ENCODE data around the gene NFIX. TPM values are rescaled to one million over a fixed set of nuclear protein-coding genes. Genes with fewer than 3 reads are reported as not detected.

Gene NFIX
- total RNA-seq, 4 donors from 2014 or later: 25.4 to 53.1 (median 29.3) TPM

- H3K4me3 ChIP-seq: no peak overlapping the region
- no peak for DNase-seq
- no peaks in the 10 kb centered on the region for H3K9me3 ChIP-seq
- in situ Hi-C loops (cut with MboI; ENCODE audit: low pct_ligation_motif_present in 1 of 4, low pct_unique_long_range_greater_than_20kb in 1 of 4, low sequenced_read_pairs in 3 of 4) (loop anchor here in 1 of 4 donors (25.0 kb wide), 1 partner anchor 141 kb away; no protein-coding TSS in a partner anchor), intact Hi-C loops (cut with DNase I; ENCODE audit: low total_unique reads) (no loop called here)
- 72 to 100% methylated on average over 4 to 10 of the region's 10 CpGs for WGBS, 2 donors (ENCODE audit: low coverage in 1 of 2)
- peaks cover 7 to 33% (median 28%) of the 10 kb centered on the region in 4 donors for H3K4me1 ChIP-seq
- no peaks in the 10 kb centered on the region for H3K27me3 ChIP-seq
- H3K36me3 ChIP-seq: no peaks in the 10 kb centered on the region
- no peak for TF ChIP-seq EP300 (IDR thresholded peaks at IDR 0.05; ENCODE audit: low read depth)
- no peak for TF ChIP-seq CTCF (IDR thresholded peaks at IDR 0.05)
- TF ChIP-seq POLR2A (IDR thresholded peaks at IDR 0.05): no peak
- TF ChIP-seq POLR2AphosphoS5 (IDR thresholded peaks at IDR 0.05): no peak
- no peak overlapping the region for H3K27ac ChIP-seq
Observed at GRCh38 chr19:13120817-13121216, 125.5 kb downstream of the NFIX start.

GRCh38 chr19:13121551-13122274 is 126.4 kb downstream of the NFIX start:
- H3K27me3 ChIP-seq: no peaks in the 10 kb centered on the region
- DNase-seq: no peak
- H3K36me3 ChIP-seq: no peaks in the 10 kb centered on the region
- TF ChIP-seq EP300 (IDR thresholded peaks at IDR 0.05; ENCODE audit: low read depth) (no peak), POLR2AphosphoS5 (IDR thresholded peaks at IDR 0.05) (no peak), POLR2A (IDR thresholded peaks at IDR 0.05) (no peak), CTCF (IDR thresholded peaks at IDR 0.05) (no peak)
- in situ Hi-C loops (cut with MboI; ENCODE audit: low pct_ligation_motif_present in 1 of 4, low pct_unique_long_range_greater_than_20kb in 1 of 4, low sequenced_read_pairs in 3 of 4) (loop anchor here in 1 of 4 donors (25.0 kb wide), 1 partner anchor 141 kb away; no protein-coding TSS in a partner anchor), intact Hi-C loops (cut with DNase I; ENCODE audit: low total_unique reads) (no loop called here)
- 81% methylated on average over 18 of the region's 18 CpGs; no CpG with 5 or more reads in 1 of the 2 donors for WGBS, 2 donors (ENCODE audit: low coverage in 1 of 2)
- H3K4me3 ChIP-seq: no peak overlapping the region
- H3K9me3 ChIP-seq: no peaks in the 10 kb centered on the region
- peaks cover 6 to 28% (median 24%) of the 10 kb centered on the region in 4 donors for H3K4me1 ChIP-seq
- no peak overlapping the region for H3K27ac ChIP-seq

GRCh38 chr19:13122275-13122878 is 127.1 kb downstream of the NFIX start:
- in situ Hi-C loops (cut with MboI; ENCODE audit: low pct_ligation_motif_present in 1 of 4, low pct_unique_long_range_greater_than_20kb in 1 of 4, low sequenced_read_pairs in 3 of 4) (loop anchor here in 1 of 4 donors (25.0 kb wide), 1 partner anchor 140 kb away; no protein-coding TSS in a partner anchor), intact Hi-C loops (cut with DNase I; ENCODE audit: low total_unique reads) (no loop called here)
- WGBS, 2 donors (ENCODE audit: low coverage in 1 of 2): 73 to 79% methylated on average over 7 to 13 of the region's 13 CpGs
- no peaks in the 10 kb centered on the region for H3K9me3 ChIP-seq
- H3K27me3 ChIP-seq: no peaks in the 10 kb centered on the region
- no peaks in the 10 kb centered on the region for H3K36me3 ChIP-seq
- DNase-seq: no peak
- H3K27ac ChIP-seq: no peak overlapping the region
- peaks cover 6 to 24% (median 19%) of the 10 kb centered on the region in 4 donors for H3K4me1 ChIP-seq
- TF ChIP-seq POLR2A (IDR thresholded peaks at IDR 0.05): no peak
- no peak for TF ChIP-seq CTCF (IDR thresholded peaks at IDR 0.05)
- TF ChIP-seq POLR2AphosphoS5 (IDR thresholded peaks at IDR 0.05): no peak
- no peak for TF ChIP-seq EP300 (IDR thresholded peaks at IDR 0.05; ENCODE audit: low read depth)
- no peak overlapping the region for H3K4me3 ChIP-seq
